Epidermal melanocyte (primary cell): ENCODE data around the gene ELFN2.
"Not testable (repeated sequence)": the region's sequence is repeated elsewhere in the genome, so short reads cannot be mapped to it uniquely, and the experiment has no call there.

Experiments
- DNase-seq: peaks from one replicate; pipeline ENCODE4 v3.0.0; 2011; ENCODE audit warnings: low spot score; ENCODE audit not compliant: insufficient read length

Gene ELFN2, protein sequence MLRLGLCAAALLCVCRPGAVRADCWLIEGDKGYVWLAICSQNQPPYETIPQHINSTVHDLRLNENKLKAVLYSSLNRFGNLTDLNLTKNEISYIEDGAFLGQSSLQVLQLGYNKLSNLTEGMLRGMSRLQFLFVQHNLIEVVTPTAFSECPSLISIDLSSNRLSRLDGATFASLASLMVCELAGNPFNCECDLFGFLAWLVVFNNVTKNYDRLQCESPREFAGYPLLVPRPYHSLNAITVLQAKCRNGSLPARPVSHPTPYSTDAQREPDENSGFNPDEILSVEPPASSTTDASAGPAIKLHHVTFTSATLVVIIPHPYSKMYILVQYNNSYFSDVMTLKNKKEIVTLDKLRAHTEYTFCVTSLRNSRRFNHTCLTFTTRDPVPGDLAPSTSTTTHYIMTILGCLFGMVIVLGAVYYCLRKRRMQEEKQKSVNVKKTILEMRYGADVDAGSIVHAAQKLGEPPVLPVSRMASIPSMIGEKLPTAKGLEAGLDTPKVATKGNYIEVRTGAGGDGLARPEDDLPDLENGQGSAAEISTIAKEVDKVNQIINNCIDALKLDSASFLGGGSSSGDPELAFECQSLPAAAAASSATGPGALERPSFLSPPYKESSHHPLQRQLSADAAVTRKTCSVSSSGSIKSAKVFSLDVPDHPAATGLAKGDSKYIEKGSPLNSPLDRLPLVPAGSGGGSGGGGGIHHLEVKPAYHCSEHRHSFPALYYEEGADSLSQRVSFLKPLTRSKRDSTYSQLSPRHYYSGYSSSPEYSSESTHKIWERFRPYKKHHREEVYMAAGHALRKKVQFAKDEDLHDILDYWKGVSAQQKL

DNA sequence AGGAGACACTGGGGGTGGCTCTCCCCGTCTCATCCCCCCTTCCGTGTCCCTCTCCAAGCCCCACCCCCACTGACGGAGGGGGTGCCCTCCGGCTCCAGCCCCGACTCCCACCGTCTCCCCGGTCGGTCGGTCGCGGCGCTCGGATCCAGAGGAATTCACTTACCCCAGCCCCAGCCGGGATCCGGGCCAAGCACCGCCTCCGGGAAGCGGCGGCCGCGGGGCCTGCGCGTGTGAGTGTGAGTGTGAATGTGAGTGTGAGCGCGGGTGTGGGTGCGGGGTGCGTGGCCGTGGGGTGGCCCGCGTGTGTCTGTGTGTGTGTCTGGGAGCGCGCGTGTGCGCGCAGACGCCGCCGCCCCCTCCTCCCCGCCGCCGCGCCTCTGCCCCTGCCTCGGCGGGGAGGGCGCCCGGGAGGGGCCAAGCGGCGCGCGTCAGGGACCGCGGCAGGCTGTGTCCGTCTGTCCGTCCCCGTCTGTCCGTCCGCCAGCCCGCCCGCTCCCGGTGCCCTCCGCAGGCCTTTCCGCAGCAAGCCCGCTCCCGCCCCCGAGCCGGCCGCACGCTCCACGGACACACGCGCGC, at the start of gene ELFN2:
Gene ELFN2, minus strand, starts transcription at position 345 of the 576 bp plus-strand sequence. CDS start 51,945 bp downstream, outside the sequence.
- no peak for DNase-seq

DNA sequence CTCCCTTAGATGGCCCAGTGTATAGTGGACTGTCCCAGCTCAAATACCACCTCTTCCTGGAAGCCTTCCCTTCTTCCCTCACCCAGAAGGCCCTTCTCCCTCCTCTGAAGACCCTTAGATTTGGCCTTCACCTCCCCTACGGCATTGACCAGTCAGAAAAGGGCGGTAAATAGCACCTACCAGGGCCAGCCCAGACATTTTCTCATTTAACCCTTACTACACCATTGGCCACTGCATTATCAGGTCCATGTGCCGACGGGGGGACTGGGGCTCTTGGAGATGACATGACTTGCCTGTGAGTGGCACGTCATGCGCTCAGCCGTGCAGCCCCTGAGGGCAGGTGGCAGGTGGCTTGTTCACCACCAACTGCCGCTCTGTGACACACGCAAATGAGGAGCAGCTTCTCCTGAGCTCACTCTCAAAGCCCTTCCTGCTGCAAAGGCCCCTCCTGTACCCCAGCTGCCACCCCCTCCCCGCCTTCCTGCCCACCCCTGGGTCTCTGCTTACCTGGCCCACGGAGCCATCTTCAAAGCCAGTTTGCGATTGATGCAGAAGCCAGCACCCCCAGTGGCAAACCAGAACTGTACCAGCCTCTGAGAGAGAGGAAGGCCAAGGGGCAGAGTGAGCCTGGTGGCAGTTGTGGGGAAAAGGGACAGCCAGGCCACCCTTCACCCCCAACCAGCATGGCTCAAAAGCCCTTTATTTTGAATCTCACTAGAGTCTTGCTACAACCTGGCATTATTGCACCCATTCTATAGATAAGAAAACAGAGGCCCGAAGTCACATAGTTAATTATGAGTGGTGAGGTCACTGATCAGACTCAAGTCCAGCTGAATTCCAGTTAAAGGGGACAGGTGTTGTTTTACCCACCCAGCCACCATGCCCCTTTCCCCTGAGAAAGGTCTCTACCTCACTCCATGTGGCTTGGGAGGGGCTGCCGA, 49.4 kb upstream of the ELFN2 start:
- DNase-seq = no peak

DNA sequence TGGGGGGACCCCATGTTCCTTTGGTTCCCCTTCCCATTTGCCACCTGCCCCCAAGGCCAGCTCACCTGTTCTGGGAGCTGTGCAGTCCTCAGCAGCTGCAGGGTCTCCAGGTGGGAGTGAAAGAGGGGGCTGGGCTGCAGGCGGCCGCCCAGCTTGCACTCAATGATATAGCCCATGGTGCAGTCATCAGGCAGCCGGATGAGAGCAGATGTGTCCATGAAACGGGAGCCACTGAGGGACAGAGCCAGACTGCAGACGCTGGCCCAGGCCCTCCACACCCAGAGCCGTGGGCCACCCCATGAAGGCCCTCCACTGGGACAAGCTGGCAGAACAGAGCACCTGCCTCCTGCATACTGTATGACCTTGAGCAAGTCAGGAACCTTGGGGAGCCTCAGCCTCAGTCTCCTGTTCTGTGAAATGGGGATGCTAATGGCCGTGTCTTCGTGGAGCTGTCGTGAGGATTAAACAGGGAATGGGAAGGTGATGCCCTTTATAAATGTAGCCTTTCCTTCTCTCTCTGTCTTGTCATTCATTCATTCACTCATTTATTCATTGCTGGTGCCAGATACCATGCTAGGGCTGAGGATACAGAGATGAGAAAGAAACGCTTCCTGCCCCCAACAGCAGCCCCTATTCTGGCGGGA, 47.3 kb upstream of the ELFN2 start:
- DNase-seq = no peak

DNA sequence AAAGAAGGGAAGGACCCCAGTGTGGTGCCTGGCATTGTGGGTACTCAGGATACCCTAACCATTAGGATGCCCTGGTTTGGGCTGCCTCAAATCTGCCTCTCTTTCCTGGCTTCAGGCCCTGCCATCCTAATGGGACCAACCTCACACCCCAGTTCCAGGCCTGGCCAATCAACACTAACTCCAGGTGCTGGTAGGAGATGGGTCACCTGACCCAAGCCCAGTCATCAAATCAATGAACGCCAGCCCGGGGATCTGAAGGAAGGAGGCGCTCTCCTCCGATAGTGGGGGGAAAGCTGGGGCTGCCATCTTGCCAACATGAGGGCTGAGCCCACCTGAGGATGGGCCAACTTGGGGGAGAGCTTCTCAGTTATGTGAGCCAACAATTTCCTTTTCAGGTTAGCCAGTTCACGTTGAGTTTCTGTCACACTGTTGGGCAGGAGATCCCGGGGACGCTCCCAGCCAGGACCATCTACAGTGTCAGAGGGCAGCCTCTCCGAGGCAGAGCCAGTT, 46.2 kb upstream of the ELFN2 start:
- DNase-seq = no peak

DNA sequence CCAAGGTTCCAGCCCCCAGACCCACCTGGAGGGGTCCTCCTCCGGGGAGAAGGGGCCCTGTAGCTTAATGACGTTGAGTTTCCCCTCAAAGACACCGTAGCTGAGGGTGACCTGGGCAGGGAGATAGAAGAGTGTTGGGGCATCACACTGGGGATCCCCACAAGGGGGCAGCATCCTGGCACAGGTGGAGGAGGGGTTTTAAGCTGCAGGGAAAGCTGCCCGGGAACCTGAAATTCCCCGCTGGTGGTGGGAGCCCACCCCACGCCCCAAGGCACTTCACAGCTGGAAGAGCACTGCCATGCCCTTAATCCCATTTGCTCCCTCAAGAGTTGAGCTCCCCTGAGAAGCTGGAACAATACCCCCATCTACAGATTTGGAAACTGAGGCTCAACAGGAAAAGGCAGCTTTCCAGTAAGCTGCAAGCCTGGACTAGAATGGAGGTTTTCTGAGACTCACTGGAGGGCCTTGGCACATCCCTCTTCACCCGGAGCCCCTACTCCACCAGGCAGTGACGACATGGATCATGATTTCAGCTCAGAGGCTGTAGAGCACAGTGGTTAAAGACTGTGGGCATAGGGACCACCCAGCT, 45.2 kb upstream of the ELFN2 start:
- DNase-seq = no peak

DNA sequence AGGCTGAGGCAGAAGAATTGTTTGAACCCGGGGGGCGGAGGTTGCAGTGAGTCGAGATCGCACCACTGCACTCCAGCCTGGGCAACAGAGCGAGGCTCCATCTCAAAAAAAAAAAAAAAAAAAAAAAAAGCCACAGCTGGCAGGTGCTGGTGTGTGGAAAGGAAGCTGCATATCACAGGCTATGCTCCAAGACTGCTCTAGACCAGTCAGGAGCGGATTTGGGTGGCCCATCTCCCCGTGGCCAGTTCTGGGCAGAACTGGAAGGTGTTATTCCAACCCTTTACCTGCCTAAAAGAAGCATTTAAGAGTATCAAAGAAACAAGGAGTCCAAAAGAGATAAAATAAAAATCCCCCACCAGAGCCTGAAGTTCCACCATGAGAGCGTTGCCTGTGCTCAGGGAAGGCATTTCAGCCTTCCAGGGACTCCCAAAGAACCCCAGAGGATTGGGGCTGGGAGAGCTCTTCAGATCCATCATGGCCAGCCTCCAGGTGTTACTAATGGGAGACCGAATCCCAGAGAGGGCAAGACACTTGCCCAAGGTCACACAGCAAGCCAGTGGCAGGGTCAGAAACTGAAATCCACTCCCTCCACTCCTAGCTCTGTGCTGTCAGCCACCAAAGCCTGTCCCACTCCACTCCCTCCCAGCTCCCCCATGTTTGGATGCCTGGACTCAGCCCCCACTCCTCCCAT, 44.6 kb upstream of the ELFN2 start:
- DNase-seq = no peak

DNA sequence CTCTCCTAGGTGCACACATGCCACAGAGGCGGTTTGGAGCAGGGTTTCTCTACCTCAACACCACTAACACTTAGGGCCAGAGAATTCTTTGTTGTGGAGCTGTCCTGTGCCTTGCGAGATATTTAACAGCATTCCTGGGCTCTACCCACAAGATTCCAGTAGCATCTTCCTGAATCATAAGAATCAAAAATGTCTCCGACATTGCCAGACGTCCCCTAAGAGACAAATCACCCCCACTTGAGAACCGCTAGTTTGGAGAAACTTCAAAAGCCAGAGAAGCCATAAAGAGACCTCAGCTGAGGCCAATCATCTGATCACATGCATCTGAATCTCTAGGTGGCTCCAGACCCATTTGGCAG, 42.8 kb upstream of the ELFN2 start:
- no peak for DNase-seq

DNA sequence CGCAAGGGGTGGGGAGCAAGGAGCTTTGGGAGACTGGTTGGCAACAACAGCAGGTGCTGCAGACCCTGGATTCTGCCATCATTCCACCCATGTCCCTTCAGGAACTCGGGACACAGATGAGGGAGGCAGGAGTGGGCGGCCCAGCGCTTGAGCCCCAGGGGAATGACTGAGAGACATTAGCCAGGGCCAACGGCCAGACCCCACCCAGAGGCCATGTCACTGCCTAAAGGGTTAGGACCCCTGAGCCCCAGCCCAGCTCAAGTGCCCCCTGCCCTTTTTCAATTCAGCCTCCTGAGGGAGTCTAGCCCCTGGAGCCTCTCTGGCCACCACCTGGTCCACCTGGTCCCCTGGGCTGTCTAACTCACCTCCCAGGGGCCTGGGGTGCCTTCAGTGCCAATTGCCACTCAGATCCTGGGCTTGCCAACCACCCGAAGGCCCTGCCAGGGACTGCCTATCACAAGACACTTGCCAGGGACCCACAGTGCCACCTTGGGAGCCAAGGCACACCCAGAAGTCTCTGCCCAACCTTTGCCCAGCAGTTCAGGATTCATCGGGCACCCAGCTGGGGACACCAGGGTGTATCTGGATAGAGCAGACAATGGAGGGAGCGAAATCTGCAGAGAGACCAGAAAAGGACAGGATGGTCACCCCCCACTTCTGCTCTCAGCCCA, 42.3 kb upstream of the ELFN2 start:
- no peak for DNase-seq

DNA sequence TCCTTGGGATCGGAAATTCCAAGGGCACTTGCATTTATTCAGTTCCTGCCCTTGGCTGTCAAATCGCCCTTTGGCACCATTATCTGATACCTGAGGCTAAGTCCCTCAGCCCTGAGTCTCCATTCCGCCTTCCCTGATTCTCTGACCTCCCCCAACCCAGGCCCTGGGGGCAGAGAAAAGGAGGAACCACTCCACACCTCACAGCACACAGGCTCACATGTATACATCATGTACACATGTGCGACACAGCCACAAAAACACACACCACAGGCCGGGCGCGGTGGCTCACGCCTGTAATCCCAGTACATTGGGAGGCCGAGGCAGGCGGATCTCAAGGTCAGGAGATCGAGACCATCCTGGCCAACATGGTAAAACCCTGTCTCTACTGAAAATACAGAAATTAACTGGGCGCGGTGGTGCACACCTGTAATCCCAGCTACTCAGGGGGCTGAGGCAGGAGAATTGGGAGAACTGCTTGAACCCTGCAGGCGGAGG, 41.0 kb upstream of the ELFN2 start:
- not testable (repeated sequence) for DNase-seq

DNA sequence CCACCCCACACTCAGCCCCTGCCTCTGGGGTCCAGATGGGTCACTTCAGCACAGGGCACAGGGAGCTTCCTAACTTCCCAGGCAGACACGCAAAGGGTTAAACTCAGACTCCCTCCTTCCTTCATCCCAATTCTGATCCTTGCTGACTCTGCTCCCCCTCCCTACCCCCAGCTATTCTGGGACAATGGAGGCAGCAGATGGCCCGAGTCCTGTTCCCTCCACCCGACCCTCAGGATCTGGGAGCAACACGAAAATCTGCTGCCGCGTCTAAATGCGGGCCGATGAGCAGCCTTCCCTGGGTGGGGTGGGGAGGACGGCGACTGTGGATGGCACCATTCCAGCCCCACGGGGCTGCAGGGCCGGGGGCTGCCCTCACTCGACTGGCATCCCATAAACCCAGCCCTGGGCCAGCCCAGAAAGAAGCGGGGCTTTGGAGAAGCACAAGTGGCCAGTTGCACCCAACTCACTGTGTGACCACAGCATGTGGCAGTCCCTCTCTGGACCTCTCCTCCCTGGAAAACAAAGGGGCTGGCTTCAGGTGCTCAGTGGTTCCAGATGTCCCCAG, 40.2 kb upstream of the ELFN2 start:
- no peak for DNase-seq

DNA sequence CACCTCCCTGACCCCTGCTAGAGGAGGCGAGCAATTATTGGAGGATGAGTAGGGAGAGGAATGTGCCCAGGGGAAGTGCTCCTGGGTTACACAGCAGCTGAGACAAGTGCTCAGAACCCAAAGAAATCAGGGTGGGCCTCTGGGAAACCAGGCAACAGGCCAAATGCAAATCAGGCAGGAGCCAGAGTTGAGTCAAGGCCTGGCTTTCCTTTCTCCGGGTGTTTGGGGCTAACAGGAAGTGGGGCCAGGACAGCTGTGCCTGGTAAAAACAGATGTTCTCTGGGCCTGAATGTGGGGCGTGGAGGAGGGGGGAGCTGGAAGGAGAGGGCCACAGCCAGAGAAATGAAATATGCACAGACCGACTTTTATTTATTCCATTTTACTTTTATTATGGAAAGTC, 36.9 kb upstream of the ELFN2 start:
- DNase-seq = no peak

DNA sequence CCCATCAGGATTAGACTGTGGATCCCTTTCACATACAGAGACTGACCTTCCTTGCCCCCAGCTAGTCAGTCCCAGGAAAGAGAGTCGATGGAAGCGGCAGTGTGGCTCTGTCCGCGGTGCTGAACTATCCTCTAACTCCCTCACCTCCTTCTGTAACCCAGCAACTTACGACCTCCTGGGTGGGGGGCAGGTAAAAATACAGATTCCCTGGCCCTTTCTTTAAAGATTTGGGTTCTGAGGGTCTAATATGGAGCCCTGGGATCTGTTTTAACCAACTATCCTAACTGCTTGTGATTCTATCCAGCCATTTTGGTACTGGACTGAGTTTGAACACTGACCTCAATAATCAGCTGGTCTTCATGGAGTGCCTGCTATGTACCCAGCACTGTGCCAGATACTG, 35.7 kb upstream of the ELFN2 start:
- DNase-seq = no peak

DNA sequence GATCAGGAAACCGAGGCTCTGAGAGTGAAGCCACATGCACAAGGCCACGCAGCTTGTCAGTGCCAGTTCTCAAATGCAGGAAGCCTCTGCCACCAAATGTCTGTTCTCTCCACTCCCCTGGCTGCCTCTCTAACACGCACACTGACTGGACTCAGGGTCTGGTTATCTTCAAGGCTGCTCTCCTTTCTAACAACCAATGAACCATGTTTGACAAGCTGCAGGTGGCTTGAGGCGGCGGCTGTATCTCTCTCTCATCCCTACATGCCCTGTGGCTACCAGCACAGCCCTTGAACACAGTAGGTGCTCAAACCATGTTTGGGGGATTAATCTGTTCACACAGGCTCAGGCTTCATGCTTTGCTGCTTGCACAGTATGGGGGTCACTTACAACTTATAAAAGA, 35.2 kb upstream of the ELFN2 start:
- DNase-seq = no peak

DNA sequence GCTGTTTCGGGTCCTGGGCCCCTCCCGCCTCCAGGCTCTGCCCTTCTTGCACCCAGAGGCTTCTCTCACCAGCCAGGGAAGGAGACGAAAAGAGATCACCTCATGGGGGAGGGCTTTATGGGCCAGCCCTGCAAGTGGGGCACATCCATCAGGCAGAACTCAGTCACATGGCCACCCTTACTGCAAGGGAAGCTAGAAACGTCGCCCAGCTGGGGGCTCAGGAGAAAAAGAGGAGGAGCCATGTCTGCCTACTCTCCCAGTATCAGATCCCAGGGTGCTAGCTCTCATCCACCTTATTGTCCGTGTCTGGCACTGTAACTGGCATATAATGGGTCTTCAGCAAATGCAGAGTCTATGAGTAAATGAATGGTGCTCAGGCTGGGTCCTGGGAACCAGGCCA, 34.7 kb upstream of the ELFN2 start:
- DNase-seq = no peak

DNA sequence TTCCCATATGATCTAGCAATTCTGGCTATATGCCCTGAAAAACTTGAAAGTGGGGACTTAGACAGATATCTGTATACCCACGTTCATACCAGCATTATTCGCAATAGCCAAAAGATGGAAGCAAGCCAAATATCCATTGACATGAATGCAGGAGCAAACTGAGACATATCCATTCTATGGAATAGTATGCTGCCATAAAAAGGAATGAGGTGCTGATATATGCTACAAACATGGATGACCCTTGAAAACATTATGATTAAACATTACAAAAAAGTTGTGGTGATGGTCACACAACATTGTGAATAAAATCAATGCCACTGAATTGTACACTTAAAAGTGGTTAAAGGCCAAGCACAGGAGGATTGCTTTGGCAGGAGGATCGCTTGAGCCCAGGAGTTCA, 33.4 kb upstream of the ELFN2 start:
- DNase-seq = no peak

DNA sequence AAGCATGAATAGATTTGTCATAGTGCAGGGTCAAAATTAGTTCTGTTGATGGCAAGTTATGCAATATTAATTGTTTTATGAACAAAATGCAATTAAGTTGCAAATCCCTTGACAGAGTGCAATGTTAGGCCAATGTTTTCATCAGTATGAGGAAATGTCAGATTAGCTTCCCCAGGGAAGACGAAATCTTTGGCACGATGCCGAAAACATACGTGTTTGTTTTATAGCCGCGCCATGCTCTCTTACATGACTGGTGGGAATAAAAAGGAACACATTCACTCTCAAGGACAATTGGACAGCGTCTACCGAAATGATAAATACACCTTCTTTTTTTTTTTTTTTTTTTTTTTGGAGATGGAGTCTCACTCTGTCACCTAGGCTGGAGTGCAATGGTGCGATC, 31.9 kb upstream of the ELFN2 start:
- no peak for DNase-seq

DNA sequence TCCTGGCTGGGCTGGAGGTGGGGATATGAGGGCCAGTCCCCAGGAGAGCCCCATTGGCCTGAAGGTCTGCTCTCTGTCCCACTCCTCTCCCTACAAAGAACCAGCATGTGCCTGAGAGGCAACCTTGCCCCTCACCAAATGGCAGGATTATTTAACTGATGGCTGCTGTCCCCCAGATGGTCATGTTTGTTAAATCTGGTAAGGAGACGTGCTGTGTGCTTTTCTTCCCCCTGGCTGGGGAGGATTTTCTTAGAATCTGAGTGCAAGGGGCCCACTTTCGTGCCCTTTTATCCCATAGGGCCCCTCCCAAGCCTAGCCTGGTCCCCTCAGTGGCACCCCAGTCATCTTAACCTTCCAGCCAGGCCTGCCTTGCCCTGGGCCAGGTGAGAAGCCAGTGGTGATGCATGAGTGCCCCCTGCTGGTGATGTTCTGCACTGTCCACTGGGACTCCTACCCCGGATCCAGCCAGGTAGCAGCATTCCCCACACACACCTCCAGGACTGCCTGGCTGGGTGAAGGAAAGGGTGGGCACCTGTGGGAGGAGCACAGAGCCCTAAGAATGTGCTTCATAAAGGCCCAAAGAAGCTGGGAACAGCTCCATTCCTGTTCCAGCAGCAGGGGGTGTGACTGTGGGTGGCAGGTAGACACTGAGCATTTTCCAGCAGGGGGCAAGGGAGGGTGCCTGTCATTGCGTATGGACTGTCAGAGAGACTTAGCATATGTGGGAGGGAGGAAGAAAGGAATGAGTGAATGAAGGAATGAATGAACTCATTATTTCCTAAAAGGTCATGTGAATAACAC, 30.0 kb upstream of the ELFN2 start:
- peak; percentile 58 for DNase-seq

DNA sequence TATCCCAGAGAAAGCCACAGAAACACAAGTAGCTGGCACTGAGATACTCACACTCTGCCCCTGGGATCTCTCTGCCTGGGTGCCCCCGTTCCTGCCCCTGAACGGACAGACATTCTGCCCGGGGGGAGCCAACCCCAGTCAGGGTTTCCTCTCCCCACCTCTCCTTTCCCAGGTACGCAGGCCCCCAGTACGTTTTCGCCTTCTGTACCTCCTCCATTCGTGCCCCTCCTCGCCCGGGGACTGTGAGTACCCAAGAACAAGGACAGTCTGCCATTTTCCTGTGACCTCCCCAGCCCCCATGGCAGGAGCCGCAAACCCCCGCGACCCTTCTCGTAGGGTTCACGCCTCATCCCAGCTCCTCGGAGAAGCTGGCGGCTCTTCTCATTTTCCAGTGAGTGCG, 29.1 kb upstream of the ELFN2 start:
- DNase-seq = no peak
